Forelimb muscle (tissue), 1 donor: ENCODE data around the gene COMP. TPM values are rescaled to one million over a fixed set of nuclear protein-coding genes. Genes with fewer than 3 reads are reported as not detected.

Experiments used
- polyA plus RNA-seq: library from polyadenylated mRNA; unstranded; fragments of 120-200 nt; gene quantifications from one replicate; pipeline ENCODE4 v1.2.1, GENCODE V29; 2013; ENCODE audit not compliant: insufficient read length

COMP gene
- polyA plus RNA-seq, 1 donor = 4.0 TPM

Other genes with a start within 250 kb of the COMP start
- 113 TPM for gene FKBP8, start 247.7 kb downstream of the COMP start, polyA plus RNA-seq
- gene KXD1, start 233.4 kb downstream of the COMP start, polyA plus RNA-seq = 71.3 TPM
- 1,288 TPM for gene UBA52, start 219.4 kb downstream of the COMP start, polyA plus RNA-seq
- 33.4 TPM for gene REX1BD, start 202.5 kb downstream of the COMP start, polyA plus RNA-seq
- gene CRLF1, start 184.5 kb downstream of the COMP start, polyA plus RNA-seq = 14.8 TPM
- gene TMEM59L, start 178.4 kb downstream of the COMP start, polyA plus RNA-seq = 8.9 TPM
- gene KLHL26, start 154.3 kb downstream of the COMP start, polyA plus RNA-seq = 4.4 TPM
- 15.2 TPM for gene CRTC1, start 107.6 kb downstream of the COMP start, polyA plus RNA-seq
- 34.1 TPM for gene UPF1, start 40.7 kb upstream of the COMP start, polyA plus RNA-seq
- gene CERS1, start 104.9 kb upstream of the COMP start, polyA plus RNA-seq = 40.8 TPM
- 74.9 TPM for gene COPE, start 128.1 kb upstream of the COMP start, polyA plus RNA-seq
- 36.0 TPM for gene DDX49, start 128.4 kb upstream of the COMP start, polyA plus RNA-seq
- gene HOMER3, start 149.9 kb upstream of the COMP start, polyA plus RNA-seq = 66.7 TPM
- 68.5 TPM for gene SUGP2, start 242.2 kb upstream of the COMP start, polyA plus RNA-seq
- 26.0 TPM for gene ARMC6, start 242.3 kb upstream of the COMP start, polyA plus RNA-seq